ENCODE results near the gene PNPLA2. TPM values are rescaled to one million over a fixed set of nuclear protein-coding genes. Genes with fewer than 3 reads are reported as not detected.

Gene PNPLA2
- total and polyA plus RNA-seq, 2 of the 8 experiments (the other 6 are each of a cell fraction or from before 2014, with no cell fraction given), result 30.9 to 62.1 TPM

- H2BK15ac ChIP-seq (ENCODE audit: low read length), result no peak overlapping the region
- H3K14ac ChIP-seq (ENCODE audit: insufficient read length), result no peak overlapping the region
- H4K8ac ChIP-seq (ENCODE audit: extremely low read depth, insufficient read depth, low read length), result peak overlapping the region; percentile 5; the same call in 1 of the 2 replicates
- no peak overlapping the region for H3K4me2 ChIP-seq (ENCODE audit: insufficient read depth in 1 of 2, low read depth in 2 of 2, low read length in 2 of 2)
- DNase-seq (ENCODE audit: low read depth in 1 of 2, low spot score in 2 of 2), result no peak
- H3K4me3 ChIP-seq (ENCODE audit: extremely low read depth in 1 of 4, insufficient read depth in 2 of 4, low read depth in 3 of 4, low read length in 4 of 4), result no peak overlapping the region
- H4K5ac ChIP-seq (ENCODE audit: insufficient read length, low read depth, low read length), result no peak overlapping the region
- no peak for FAIRE-seq
- H3K23me2 ChIP-seq (ENCODE audit: low read depth, low read length), result peaks cover 15% of the 10 kb centered on the region; the same call in 1 of the 2 replicates
- POLR2A ChIA-PET (ENCODE audit: partially characterized antibody), result interaction anchor here (0.6 to 53.0 kb wide), 6 partner anchors 7 to 322 kb away, joined by 3 to 1917 read pairs (median 119); partner anchors contain the start of genes CD151, CEND1, CRACR2B and GATD1
- peak overlapping the region; percentile 53 for H3K4ac ChIP-seq (replicated peaks; ENCODE audit: insufficient read length, low read depth, low read length)
- H3K23ac ChIP-seq (ENCODE audit: insufficient read length), result no peak overlapping the region
- H3K18ac ChIP-seq (ENCODE audit: extremely low read depth, low read length), result no peak overlapping the region
- CTCF ChIA-PET (ENCODE audit: partially characterized antibody), result interaction anchor here (0.5 to 5.2 kb wide), 15 partner anchors 9 to 706 kb away, joined by 3 to 26 read pairs (median 5); partner anchors contain the start of genes CRACR2B and PNPLA2
- no peak overlapping the region for H2BK120ac ChIP-seq (replicated peaks; ENCODE audit: low read depth, low read length)
- peaks cover 0 to under 1% (median under 1%) of the 10 kb centered on the region in 4 experiments; a peak in 2 of 7 replicates for H3K27me3 ChIP-seq (replicated peaks in 1 of 4; ENCODE audit: control insufficient read depth in 3 of 4, extremely low read depth in 1 of 4, insufficient read depth in 3 of 4, low read length in 3 of 4)
- H3K36me3 ChIP-seq (ENCODE audit: control insufficient read depth in 2 of 4, insufficient read depth in 4 of 4, low read length in 3 of 4), result peaks cover 10 to 30% (median 24%) of the 10 kb centered on the region in 4 experiments; a peak in 7 of 8 replicates
- H2BK5ac ChIP-seq (ENCODE audit: low read depth, low read length), result peak overlapping the region; percentile 7; the same call in 1 of the 2 replicates
- H2AK5ac ChIP-seq (ENCODE audit: low read depth, low read length), result no peak overlapping the region
- no peak overlapping the region for H3K9ac ChIP-seq (replicated peaks in 1 of 4; ENCODE audit: extremely low read depth in 1 of 4, low read depth in 3 of 4, low read length in 3 of 4)
- H3K79me1 ChIP-seq (ENCODE audit: low read depth, low read length), result peaks cover 9% of the 10 kb centered on the region; the same call in 1 of the 2 replicates
- H2BK12ac ChIP-seq (ENCODE audit: low read depth, low read length), result no peak overlapping the region
- H3K9me3 ChIP-seq (ENCODE audit: insufficient read depth in 2 of 2, low read depth in 1 of 2, low read length in 1 of 2), result no peaks in the 10 kb centered on the region
- no peak overlapping the region for H2AFZ ChIP-seq (ENCODE audit: low read length)
- no peak overlapping the region for H2BK20ac ChIP-seq (ENCODE audit: low read length)
- H3K4me1 ChIP-seq (replicated peaks in 1 of 4; ENCODE audit: control insufficient read depth in 3 of 4, insufficient read depth in 4 of 4, low read length in 3 of 4), result peaks cover 0 to 23% (median 17%) of the 10 kb centered on the region in 4 experiments; a peak in 6 of 7 replicates
- no peak overlapping the region for H4K91ac ChIP-seq (replicated peaks; ENCODE audit: insufficient read length, low read length)
- H4K20me1 ChIP-seq (replicated peaks in 1 of 2; ENCODE audit: control insufficient read depth in 1 of 2, insufficient read depth in 2 of 2, low read length in 2 of 2), result peaks cover 3 to 40% of the 10 kb centered on the region in 2 experiments
- H3K79me2 ChIP-seq (ENCODE audit: control insufficient read depth in 1 of 2, insufficient read depth in 2 of 2, low read length in 2 of 2), result peaks cover 0 to 15% of the 10 kb centered on the region in 2 experiments; a peak in 2 of 4 replicates
- H3K27ac ChIP-seq (ENCODE audit: low read depth, low read length), result no peak overlapping the region
- H3K56ac ChIP-seq (replicated peaks; ENCODE audit: insufficient read length, low read depth, low read length), result no peak overlapping the region
- WGBS, 2 experiments (ENCODE audit: extremely low coverage in 1 of 2, insufficient coverage in 1 of 2, insufficient read length in 1 of 2, insufficient replicate concordance in 2 of 2, low coverage in 1 of 2, low lambda C conversion rate in 2 of 2, missing lambda C conversion rate in 1 of 2), result 92% methylated on average over 22 of the region's 22 CpGs; no CpG with 5 or more reads in 1 of the 2 experiments
- TF ChIP-seq ATF3 (IDR thresholded peaks at IDR 0.05; ENCODE audit: insufficient read depth, low read depth, low read length), result no peak
- no peak for TF ChIP-seq PHF8 (conservative IDR thresholded peaks at IDR 0.05; ENCODE audit: low read depth, low read length)
- no peak for TF ChIP-seq TAF7 (optimal IDR thresholded peaks at IDR 0.05; ENCODE audit: borderline replicate concordance, low read depth, low read length)
- TF ChIP-seq NANOG (IDR thresholded peaks at IDR 0.05; ENCODE audit: insufficient read depth, low read depth, low read length, poor library complexity, severe bottlenecking), result no peak
- TF ChIP-seq CTBP2 (IDR thresholded peaks at IDR 0.05; ENCODE audit: borderline replicate concordance, insufficient read depth, insufficient read length, low read length), result no peak
- TF ChIP-seq SAP30 (IDR thresholded peaks at IDR 0.05; ENCODE audit: insufficient read depth, insufficient replicate concordance, low read length), result no peak
- no peak for TF ChIP-seq TCF12 (IDR thresholded peaks at IDR 0.05; ENCODE audit: low read depth, low read length)
- TF ChIP-seq SIRT6 (IDR thresholded peaks at IDR 0.05; ENCODE audit: low read length), result no peak
- TF ChIP-seq CBX8 (IDR thresholded peaks at IDR 0.05; ENCODE audit: borderline replicate concordance, low read depth, low read length), result no peak
- TF ChIP-seq SP4 (IDR thresholded peaks at IDR 0.05; ENCODE audit: low read length), result no peak
Observed at GRCh38 chr11:837189-837989, 18.7 kb downstream of the PNPLA2 start.

Data from H1 (cell line).